C4-2B (cell line): ENCODE results near the gene SYNDIG1.

Experiments used
- ZFX ChIP-seq: fragments of 450-650 bp; IDR thresholded peaks from 2 replicates; pipeline ENCODE4 v1.6.1; 2017
- TF ChIP-seq, protein P1 (sequence below): fragments of 450-650 bp; conservative IDR thresholded peaks from 2 replicates; pipeline ENCODE4 v1.5.1; 2017; ENCODE audit warnings: mild to moderate bottlenecking

- TF ChIP-seq, protein P1, sequence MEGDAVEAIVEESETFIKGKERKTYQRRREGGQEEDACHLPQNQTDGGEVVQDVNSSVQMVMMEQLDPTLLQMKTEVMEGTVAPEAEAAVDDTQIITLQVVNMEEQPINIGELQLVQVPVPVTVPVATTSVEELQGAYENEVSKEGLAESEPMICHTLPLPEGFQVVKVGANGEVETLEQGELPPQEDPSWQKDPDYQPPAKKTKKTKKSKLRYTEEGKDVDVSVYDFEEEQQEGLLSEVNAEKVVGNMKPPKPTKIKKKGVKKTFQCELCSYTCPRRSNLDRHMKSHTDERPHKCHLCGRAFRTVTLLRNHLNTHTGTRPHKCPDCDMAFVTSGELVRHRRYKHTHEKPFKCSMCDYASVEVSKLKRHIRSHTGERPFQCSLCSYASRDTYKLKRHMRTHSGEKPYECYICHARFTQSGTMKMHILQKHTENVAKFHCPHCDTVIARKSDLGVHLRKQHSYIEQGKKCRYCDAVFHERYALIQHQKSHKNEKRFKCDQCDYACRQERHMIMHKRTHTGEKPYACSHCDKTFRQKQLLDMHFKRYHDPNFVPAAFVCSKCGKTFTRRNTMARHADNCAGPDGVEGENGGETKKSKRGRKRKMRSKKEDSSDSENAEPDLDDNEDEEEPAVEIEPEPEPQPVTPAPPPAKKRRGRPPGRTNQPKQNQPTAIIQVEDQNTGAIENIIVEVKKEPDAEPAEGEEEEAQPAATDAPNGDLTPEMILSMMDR, result no peak
- TF ChIP-seq ZFX, result no peak
Observed at GRCh38 chr20:24665196-24665595, 195.8 kb downstream of the SYNDIG1 start.
